AG04450 (cell line): ENCODE data around the gene MYO1D. TPM values are rescaled to one million over a fixed set of nuclear protein-coding genes. Genes with fewer than 3 reads are reported as not detected.

ENCODE experiments used
- CTCF ChIA-PET: fragments of 300-600, 350-600 bp; formaldehyde crosslinking; extraction: SDS; loops from one replicate; lab custom pipeline; 2022; ENCODE audit warnings: antibody characterized with exemption, inconsistent platforms; lab: Charles Lee
- POLR2A ChIA-PET: fragments of 350-600 bp; formaldehyde crosslinking; extraction: SDS; loops from one replicate; lab custom pipeline; 2021; ENCODE audit warnings: antibody characterized with exemption, inconsistent platforms; lab: Yijun Ruan, JAX
- DNase-seq: peaks from one replicate; pipeline ENCODE4 v3.0.0-alpha.2; 2011; ENCODE audit warnings: low read depth, low spot score
- H3K27ac ChIP-seq: one replicate; pipeline ENCODE4 v1.5.1; 2012; ENCODE audit warnings: low read depth, low read length, control low read depth
- H3K27me3 ChIP-seq: one replicate; pipeline ENCODE4 v1.6.0; 2012; ENCODE audit warnings: low read length; ENCODE audit not compliant: control insufficient read depth, insufficient read depth
- H3K4me3 ChIP-seq: 2 replicates; pipeline ENCODE4 v1.5.1; 2011; ENCODE audit warnings: mild to moderate bottlenecking, low read depth, low read length, control low read depth
- H3K9me3 ChIP-seq: 2 replicates; pipeline ENCODE4 v1.5.1; 2012; ENCODE audit warnings: low read length; ENCODE audit not compliant: control insufficient read depth, insufficient read depth
- CTCF ChIP-seq: IDR thresholded peaks from 2 replicates; pipeline ENCODE4 v1.5.1; 2011; ENCODE audit warnings: low read depth, low read length, control low read depth, inconsistent platforms
- polyA plus RNA-seq: library from polyadenylated mRNA; depleted of rRNA; stranded (reverse); fragments of >200 nt; gene quantifications from 2 replicates; pipeline ENCODE4 v1.2.3, GENCODE V29; 2011

The MYO1D gene
- polyA plus RNA-seq, 1 experiment: 1.1 TPM

DNA sequence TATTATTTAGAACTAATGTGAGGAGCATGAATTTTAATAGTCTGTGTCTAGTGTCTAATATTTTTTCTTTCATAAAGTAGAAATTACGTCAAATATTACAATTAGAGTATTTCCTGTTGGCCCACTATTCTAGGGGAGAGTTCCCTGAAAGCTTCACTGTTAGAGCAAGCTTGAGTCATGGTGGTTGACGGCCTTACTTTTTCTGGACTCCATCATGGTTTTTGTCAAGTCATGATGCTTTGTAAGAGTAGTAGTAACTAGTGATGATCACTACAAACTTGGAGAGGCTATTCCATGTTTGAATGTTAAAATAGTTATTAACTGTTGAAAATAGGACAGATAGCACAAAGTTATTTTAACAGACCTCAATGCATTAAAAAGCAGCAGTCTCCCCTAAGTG, 431.0 kb downstream of the MYO1D start:
- no peak overlapping the region for H3K27ac ChIP-seq
- peaks cover 7% of the 10 kb centered on the region for H3K27me3 ChIP-seq
- no peaks in the 10 kb centered on the region; the same call in 1 of the 2 replicates for H3K9me3 ChIP-seq
- no peak for DNase-seq
- CTCF ChIA-PET: interaction anchor here (3.8 to 8.5 kb wide), 2 partner anchors 13 to 17 kb away, joined by 69 to 132 read pairs; no protein-coding TSS in a partner anchor
- H3K4me3 ChIP-seq: peak overlapping the region; percentile 92
- TF ChIP-seq CTCF: no peak
- POLR2A ChIA-PET: interaction anchor here (0.8 kb wide), 1 partner anchor 38 kb away, joined by 10 read pairs; no protein-coding TSS in a partner anchor

- no peak for TF ChIP-seq CTCF
- ChIA-PET POLR2A (no interaction called here), CTCF (interaction anchor here (1.9 to 8.5 kb wide), 3 partner anchors 8 to 18 kb away, joined by 19 to 132 read pairs (median 69); no protein-coding TSS in a partner anchor)
- Histone ChIP-seq H3K4me3 (peak overlapping the region; percentile 92), H3K9me3 (no peaks in the 10 kb centered on the region; the same call in 1 of the 2 replicates), H3K27me3 (peaks cover 7% of the 10 kb centered on the region), H3K27ac (peak overlapping the region; percentile 47)
- DNase-seq: no peak
Observed at GRCh38 chr17:32445497-32445896, 431.4 kb downstream of the MYO1D start.

DNA sequence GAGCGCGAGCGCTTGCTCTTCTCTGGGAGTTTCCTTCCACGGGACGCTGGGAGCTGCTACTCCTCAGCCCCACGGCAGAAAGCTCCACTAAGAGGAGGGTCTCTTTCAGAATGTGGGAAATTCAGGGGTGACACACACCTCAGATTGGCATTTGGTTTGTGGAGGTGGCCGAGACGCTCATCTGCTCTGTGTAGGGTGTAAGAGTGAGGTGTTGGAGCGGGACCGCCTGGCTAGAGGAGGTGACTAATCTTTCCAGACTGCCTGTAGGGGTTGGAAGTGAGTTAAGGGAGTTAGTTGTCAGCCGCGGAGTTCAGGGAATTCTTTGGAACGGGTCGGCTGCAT, 431.9 kb downstream of the MYO1D start:
- ChIA-PET POLR2A (interaction anchor here (0.6 to 1.2 kb wide), 2 partner anchors 24 to 54 kb away, joined by 3 to 4 read pairs; no protein-coding TSS in a partner anchor), CTCF (interaction anchor here (0.8 to 8.5 kb wide), 8 partner anchors 9 to 100 kb away, joined by 3 to 132 read pairs (median 6); no protein-coding TSS in a partner anchor)
- peak overlapping the region; percentile 89 for H3K27ac ChIP-seq
- H3K27me3 ChIP-seq: peaks cover 7% of the 10 kb centered on the region
- peak overlapping the region; percentile 92 for H3K4me3 ChIP-seq
- no peak for TF ChIP-seq CTCF
- no peak for DNase-seq
- no peaks in the 10 kb centered on the region; the same call in 1 of the 2 replicates for H3K9me3 ChIP-seq

GRCh38 chr17:32444301-32445073, 432.4 kb downstream of the MYO1D start, which contains the start of gene PSMD11:
Gene PSMD11, plus strand, starts transcription at chr17:32444510. Its CDS starts 14 bp downstream, at chr17:32444524.
- peak; percentile 88 for DNase-seq

More at GRCh38 chr17:32444301-32445073, 432.4 kb downstream of the MYO1D start, which contains the start of gene PSMD11:
- Histone ChIP-seq H3K9me3 (no peaks in the 10 kb centered on the region; the same call in 1 of the 2 replicates), H3K4me3 (peak within 1 kb of the TSS; percentile 92), H3K27ac (peak within 1 kb of the TSS; percentile 89), H3K27me3 (peaks cover 7% of the 10 kb centered on the region)
- ChIA-PET CTCF (interaction anchor here (0.5 to 8.5 kb wide), 23 partner anchors 9 to 252 kb away, joined by 3 to 132 read pairs (median 4); no protein-coding TSS in a partner anchor), POLR2A (interaction anchor here (0.6 to 1.2 kb wide), 6 partner anchors 11 to 53 kb away, joined by 3 to 4 read pairs (median 3); no protein-coding TSS in a partner anchor)
- TF ChIP-seq CTCF: peak; percentile 86
